OCI-LY7 (cell line): ENCODE data around the gene ABCA4.
"Not testable (repeated sequence)": the region's sequence is repeated elsewhere in the genome, so short reads cannot be mapped to it uniquely, and the experiment has no call there.

Experiments
- EZH2phosphoT487 ChIP-seq: fragments of 200-600 bp; sonication (generic); IDR thresholded peaks from 2 replicates; pipeline ENCODE4 v1.6.1; 2018; ENCODE audit warnings: low read depth, borderline replicate concordance, mild to moderate bottlenecking, mixed run types, antibody characterized with exemption, low read length, moderate library complexity, mixed read lengths
- TF ChIP-seq, protein P1 (sequence below): fragments of 200-600 bp; sonication (generic); conservative IDR thresholded peaks from 2 replicates; pipeline ENCODE4 v1.5.1; 2014; ENCODE audit warnings: mild to moderate bottlenecking, antibody characterized with exemption, low read length, moderate library complexity, mixed read lengths

GRCh38 chr1:93990477-93990876 lies 130.5 kb downstream of the ABCA4 start:
- TF ChIP-seq, protein P1, sequence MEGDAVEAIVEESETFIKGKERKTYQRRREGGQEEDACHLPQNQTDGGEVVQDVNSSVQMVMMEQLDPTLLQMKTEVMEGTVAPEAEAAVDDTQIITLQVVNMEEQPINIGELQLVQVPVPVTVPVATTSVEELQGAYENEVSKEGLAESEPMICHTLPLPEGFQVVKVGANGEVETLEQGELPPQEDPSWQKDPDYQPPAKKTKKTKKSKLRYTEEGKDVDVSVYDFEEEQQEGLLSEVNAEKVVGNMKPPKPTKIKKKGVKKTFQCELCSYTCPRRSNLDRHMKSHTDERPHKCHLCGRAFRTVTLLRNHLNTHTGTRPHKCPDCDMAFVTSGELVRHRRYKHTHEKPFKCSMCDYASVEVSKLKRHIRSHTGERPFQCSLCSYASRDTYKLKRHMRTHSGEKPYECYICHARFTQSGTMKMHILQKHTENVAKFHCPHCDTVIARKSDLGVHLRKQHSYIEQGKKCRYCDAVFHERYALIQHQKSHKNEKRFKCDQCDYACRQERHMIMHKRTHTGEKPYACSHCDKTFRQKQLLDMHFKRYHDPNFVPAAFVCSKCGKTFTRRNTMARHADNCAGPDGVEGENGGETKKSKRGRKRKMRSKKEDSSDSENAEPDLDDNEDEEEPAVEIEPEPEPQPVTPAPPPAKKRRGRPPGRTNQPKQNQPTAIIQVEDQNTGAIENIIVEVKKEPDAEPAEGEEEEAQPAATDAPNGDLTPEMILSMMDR = not testable (repeated sequence)
- TF ChIP-seq EZH2phosphoT487 = not testable (repeated sequence)
